HCT116 (cell line): ENCODE results near the gene TAS1R1. TPM values are rescaled to one million over a fixed set of nuclear protein-coding genes. Genes with fewer than 3 reads are reported as not detected.

Experiments used
- ATAC-seq: fragments of 200-7000 bp; cut with Tn5 transposase; 2 replicates; pipeline ENCODE4 v1.9.1; 2020; ENCODE audit warnings: mild to moderate bottlenecking, moderate library complexity
- BruUV-seq: library from RNA; stranded (reverse); fragments of 400-500 nt; replicated peaks from 2 replicates; lab custom pipeline; 2021; lab: Mats Ljungman, UMichigan
- CTCF ChIA-PET: fragments of 300-600 bp; sonication (Branson Sonifier 250); formaldehyde crosslinking; loops from one replicate; lab custom pipeline; 2021; ENCODE audit warnings: antibody characterized with exemption; lab: Charles Lee
- POLR2A ChIA-PET: fragments of 300-600, 350-600 bp; sonication (Branson Sonifier 250); formaldehyde crosslinking; loops from one replicate; lab custom pipeline; 2021; ENCODE audit warnings: antibody characterized with exemption; lab: Charles Lee
- RAD21 ChIA-PET, 2 experiments: fragments of 300-600 bp; sonication (Branson Sonifier 250); formaldehyde crosslinking; loops; one replicate each; lab custom pipeline; 2023; ENCODE audit warnings: low total read pairs in 2 of 2; ENCODE audit not compliant: uncharacterized antibody in 2 of 2, unreplicated experiment in 2 of 2, low non-redundant PET in 1 of 2; lab: Charles Lee
- DNase-seq: peaks from one replicate; pipeline ENCODE4 v3.0.0-alpha.2; 2010; ENCODE audit warnings: low read depth, low spot score
- H2AFZ ChIP-seq: fragments of 200-600 bp; shearing (Covaris generic), sonication (generic); 2 replicates; pipeline ENCODE4 v1.6.1; 2017; ENCODE audit warnings: low read depth, mixed run types, mixed read lengths, antibody characterized with exemption, low read length; ENCODE audit not compliant: poor library complexity, severe bottlenecking
- H3K27ac ChIP-seq: 2 replicates; pipeline ENCODE4 v1.5.1; 2012; ENCODE audit warnings: low read depth, low read length
- H3K27me3 ChIP-seq: fragments of 200-600 bp; sonication (generic); 2 replicates; pipeline ENCODE4 v1.6.1; 2016; ENCODE audit warnings: mixed run types, low read length, mixed read lengths; ENCODE audit not compliant: insufficient read depth
- H3K36me3 ChIP-seq, 2 experiments: fragments of 200-500 bp in 1 of 2; fragments of 200-600 bp in 1 of 2; sonication (Bioruptor generic) in 1 of 2; sonication (generic) in 1 of 2; 2 replicates each; pipeline versions ENCODE4 v1.5.1 to v1.6.1; 2014 to 2016; ENCODE audit warnings: low read length in 2 of 2, inconsistent platforms in 1 of 2, mixed read lengths in 1 of 2, mixed run types in 1 of 2; ENCODE audit not compliant: insufficient read depth in 2 of 2, control insufficient read depth in 1 of 2
- H3K4me1 ChIP-seq, 2 experiments: fragments of 200-600 bp in 1 of 2; sonication (generic) in 1 of 2; 2 replicates each; pipeline versions ENCODE4 v1.5.1 to v1.6.1; 2012 to 2017; ENCODE audit warnings: low read length in 2 of 2, inconsistent platforms in 1 of 2, mild to moderate bottlenecking in 1 of 2, mixed read lengths in 1 of 2, mixed run types in 1 of 2, moderate library complexity in 1 of 2; ENCODE audit not compliant: insufficient read depth in 2 of 2, control insufficient read depth in 1 of 2
- H3K4me2 ChIP-seq: fragments of 200-600 bp; sonication (generic); 2 replicates; pipeline ENCODE4 v1.6.1; 2017; ENCODE audit warnings: mixed run types, low read length, mixed read lengths
- H3K4me3 ChIP-seq, 2 experiments: fragments of 200-600 bp in 1 of 2; sonication (generic) in 1 of 2; replicated peaks in 1 of 2; 2 replicates each; pipeline ENCODE4 v1.5.1; 2011 to 2016; ENCODE audit warnings: low read length in 2 of 2, control low read depth in 1 of 2, low read depth in 1 of 2, mild to moderate bottlenecking in 1 of 2, mixed read lengths in 1 of 2, mixed run types in 1 of 2
- H3K79me2 ChIP-seq: fragments of 200-600 bp; sonication (generic); 2 replicates; pipeline ENCODE4 v1.6.1; 2017; ENCODE audit warnings: mild to moderate bottlenecking, mixed run types, low read length, moderate library complexity, mixed read lengths; ENCODE audit not compliant: insufficient read depth
- H3K9ac ChIP-seq: fragments of 200-600 bp; sonication (generic); 2 replicates; pipeline ENCODE4 v1.6.1; 2016; ENCODE audit warnings: low read length, mixed read lengths
- H3K9me2 ChIP-seq: fragments of 200-600 bp; sonication (generic), shearing (Covaris generic); 2 replicates; pipeline ENCODE4 v1.6.1; 2017; ENCODE audit warnings: mixed run types, mild to moderate bottlenecking, moderate library complexity; ENCODE audit not compliant: insufficient read depth
- H3K9me3 ChIP-seq, 2 experiments: fragments of 200-500 bp in 1 of 2; fragments of 200-600 bp in 1 of 2; sonication (Bioruptor generic) in 1 of 2; sonication (generic) in 1 of 2; 2 replicates each; pipeline ENCODE4 v1.6.1; 2014 to 2017; ENCODE audit warnings: low read length in 2 of 2, mixed read lengths in 2 of 2, inconsistent platforms in 1 of 2, low read depth in 1 of 2, mild to moderate bottlenecking in 1 of 2, mixed run types in 1 of 2, moderate library complexity in 1 of 2; ENCODE audit not compliant: control insufficient read depth in 1 of 2, insufficient read depth in 1 of 2
- H4K20me1 ChIP-seq: fragments of 200-600 bp; sonication (generic), shearing (Covaris generic); 2 replicates; pipeline ENCODE4 v1.6.1; 2017; ENCODE audit warnings: mixed run types, mild to moderate bottlenecking, moderate library complexity; ENCODE audit not compliant: insufficient read depth
- CBX3 ChIP-seq: IDR thresholded peaks from 2 replicates; pipeline ENCODE4 v1.6.1; 2012; ENCODE audit warnings: low read depth
- EGR1 ChIP-seq: IDR thresholded peaks from 2 replicates; pipeline ENCODE4 v1.6.1; 2012; ENCODE audit warnings: low read depth
- ELF1 ChIP-seq: IDR thresholded peaks from 2 replicates; pipeline ENCODE4 v1.6.1; 2012; ENCODE audit warnings: low read depth, borderline replicate concordance
- EZH2 ChIP-seq: fragments of 200-600 bp; sonication (generic); IDR thresholded peaks from 2 replicates; pipeline ENCODE4 v1.6.1; 2017; ENCODE audit warnings: antibody characterized with exemption, mixed run types
- FOSL1 ChIP-seq: IDR thresholded peaks from 2 replicates; pipeline ENCODE4 v1.6.1; 2012; ENCODE audit warnings: low read depth
- POLR2A ChIP-seq: IDR thresholded peaks from 2 replicates; pipeline ENCODE4 v1.7.0; 2011; ENCODE audit warnings: borderline replicate concordance; ENCODE audit not compliant: insufficient read depth, insufficient read length; ENCODE audit errors: extremely low read depth
- RAD21 ChIP-seq: IDR thresholded peaks from 2 replicates; pipeline ENCODE4 v1.6.1; 2012; ENCODE audit warnings: low read depth, mild to moderate bottlenecking
- SIN3A ChIP-seq: IDR thresholded peaks from 2 replicates; pipeline ENCODE4 v1.6.1; 2012; ENCODE audit warnings: low read depth
- SP1 ChIP-seq: IDR thresholded peaks from 2 replicates; pipeline ENCODE4 v1.6.1; 2012; ENCODE audit warnings: low read depth
- YY1 ChIP-seq: IDR thresholded peaks from 2 replicates; pipeline ENCODE4 v1.6.1; 2011; ENCODE audit warnings: low read length, low read depth, moderate library complexity, mild to moderate bottlenecking; ENCODE audit not compliant: insufficient replicate concordance; ENCODE audit errors: extremely low read depth
- ZFX ChIP-seq: fragments of 450-650 bp; IDR thresholded peaks from 2 replicates; pipeline ENCODE4 v1.6.1; 2017
- ZNF274 ChIP-seq: fragments of 200-500 bp; sonication (Bioruptor generic); IDR thresholded peaks from 2 replicates; pipeline ENCODE4 v1.6.1; 2014; ENCODE audit warnings: mild to moderate bottlenecking, low read depth, low read length, inconsistent platforms
- intact Hi-C: fragments of 100-400 bp; cut with micrococcal nuclease; formaldehyde crosslinking; loops from 2 replicates; pipeline ENCODE4 v1.10.0; 2022
- total RNA-seq: library from RNA; stranded (reverse); gene quantifications from one replicate; pipeline ENCODE4 v1.2.1, GENCODE V29; 2021; ENCODE audit not compliant: unreplicated experiment
- TF ChIP-seq, protein P1 (sequence below): IDR thresholded peaks from 2 replicates; pipeline ENCODE4 v1.6.1; 2012; ENCODE audit warnings: low read depth
- TF ChIP-seq, protein P2 (sequence below): IDR thresholded peaks from 2 replicates; pipeline ENCODE4 v1.6.1; 2012
- TF ChIP-seq, protein P3 (sequence below), 3 experiments: fragments of 200-600 bp in 1 of 3; sonication (generic) in 1 of 3; IDR thresholded peaks in 2 of 3; conservative IDR thresholded peaks in 1 of 3; 2 replicates each; pipeline ENCODE4 v1.5.1; 2012 to 2017; ENCODE audit warnings: low read depth in 2 of 3, low read length in 2 of 3, antibody characterized with exemption in 1 of 3, borderline replicate concordance in 1 of 3, control low read depth in 1 of 3, mild to moderate bottlenecking in 1 of 3, mixed read lengths in 1 of 3, mixed run types in 1 of 3, moderate library complexity in 1 of 3; ENCODE audit not compliant: insufficient read depth in 1 of 3

TAS1R1 gene
- total RNA-seq, 1 experiment from 2014 or later: not detected

DNA sequence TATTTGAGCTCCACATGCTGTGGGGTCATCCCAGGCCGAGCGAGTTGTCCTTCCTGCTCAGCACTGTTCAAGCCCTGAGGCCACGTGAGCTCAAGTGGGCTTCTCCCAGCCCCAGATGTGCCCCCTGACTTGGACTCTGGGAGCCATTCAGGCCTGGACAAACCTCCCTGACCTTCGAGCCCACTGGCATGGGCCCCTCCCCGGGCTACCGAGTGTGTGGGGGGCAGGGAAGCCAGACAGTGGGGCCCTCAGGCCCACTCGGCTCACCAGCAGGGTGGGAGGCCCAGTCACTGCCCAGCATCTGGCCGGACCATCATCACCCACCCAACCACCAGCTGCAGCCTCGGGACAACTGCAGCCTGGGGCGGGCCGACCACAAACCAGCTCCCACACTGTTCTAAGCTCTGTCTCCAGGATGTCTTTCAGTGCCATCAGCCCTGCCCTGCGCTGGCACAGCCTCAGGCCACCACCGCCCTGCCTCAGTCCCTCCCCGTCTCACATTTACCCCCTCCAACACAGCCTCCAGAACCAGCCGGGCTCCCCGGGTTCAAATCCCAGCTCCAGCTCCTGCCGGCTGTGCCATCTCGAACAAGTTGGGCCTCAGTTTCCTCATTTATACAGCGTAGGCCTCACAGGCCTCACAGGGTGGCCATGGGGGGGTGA, 42.7 kb upstream of the TAS1R1 start (continued):
- TF ChIP-seq, protein P1, sequence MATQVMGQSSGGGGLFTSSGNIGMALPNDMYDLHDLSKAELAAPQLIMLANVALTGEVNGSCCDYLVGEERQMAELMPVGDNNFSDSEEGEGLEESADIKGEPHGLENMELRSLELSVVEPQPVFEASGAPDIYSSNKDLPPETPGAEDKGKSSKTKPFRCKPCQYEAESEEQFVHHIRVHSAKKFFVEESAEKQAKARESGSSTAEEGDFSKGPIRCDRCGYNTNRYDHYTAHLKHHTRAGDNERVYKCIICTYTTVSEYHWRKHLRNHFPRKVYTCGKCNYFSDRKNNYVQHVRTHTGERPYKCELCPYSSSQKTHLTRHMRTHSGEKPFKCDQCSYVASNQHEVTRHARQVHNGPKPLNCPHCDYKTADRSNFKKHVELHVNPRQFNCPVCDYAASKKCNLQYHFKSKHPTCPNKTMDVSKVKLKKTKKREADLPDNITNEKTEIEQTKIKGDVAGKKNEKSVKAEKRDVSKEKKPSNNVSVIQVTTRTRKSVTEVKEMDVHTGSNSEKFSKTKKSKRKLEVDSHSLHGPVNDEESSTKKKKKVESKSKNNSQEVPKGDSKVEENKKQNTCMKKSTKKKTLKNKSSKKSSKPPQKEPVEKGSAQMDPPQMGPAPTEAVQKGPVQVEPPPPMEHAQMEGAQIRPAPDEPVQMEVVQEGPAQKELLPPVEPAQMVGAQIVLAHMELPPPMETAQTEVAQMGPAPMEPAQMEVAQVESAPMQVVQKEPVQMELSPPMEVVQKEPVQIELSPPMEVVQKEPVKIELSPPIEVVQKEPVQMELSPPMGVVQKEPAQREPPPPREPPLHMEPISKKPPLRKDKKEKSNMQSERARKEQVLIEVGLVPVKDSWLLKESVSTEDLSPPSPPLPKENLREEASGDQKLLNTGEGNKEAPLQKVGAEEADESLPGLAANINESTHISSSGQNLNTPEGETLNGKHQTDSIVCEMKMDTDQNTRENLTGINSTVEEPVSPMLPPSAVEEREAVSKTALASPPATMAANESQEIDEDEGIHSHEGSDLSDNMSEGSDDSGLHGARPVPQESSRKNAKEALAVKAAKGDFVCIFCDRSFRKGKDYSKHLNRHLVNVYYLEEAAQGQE: no peak
- TF ChIP-seq YY1: no peak
- no peak for TF ChIP-seq EGR1
- no peak for TF ChIP-seq POLR2A
- TF ChIP-seq, protein P2, sequence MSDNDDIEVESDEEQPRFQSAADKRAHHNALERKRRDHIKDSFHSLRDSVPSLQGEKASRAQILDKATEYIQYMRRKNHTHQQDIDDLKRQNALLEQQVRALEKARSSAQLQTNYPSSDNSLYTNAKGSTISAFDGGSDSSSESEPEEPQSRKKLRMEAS: no peak

DNA sequence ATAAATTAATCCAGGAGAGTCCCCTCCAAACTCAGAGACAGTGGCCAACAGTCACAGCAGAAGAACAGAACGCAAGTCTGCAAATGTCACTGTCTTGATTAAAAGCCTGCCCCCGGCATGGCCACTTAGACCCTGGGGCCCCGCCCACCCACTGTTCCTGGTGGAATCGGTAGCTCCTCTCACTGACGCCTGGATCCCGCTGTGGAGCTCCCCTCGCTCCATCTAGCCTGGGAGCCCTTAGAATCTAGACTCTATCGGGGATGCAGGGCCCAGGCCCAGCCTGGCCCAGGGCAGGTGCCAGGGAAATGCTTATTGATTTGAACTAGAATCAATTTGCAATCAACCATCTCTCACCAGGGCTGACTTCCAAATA, 42.2 kb upstream of the TAS1R1 start:
- Histone ChIP-seq H3K4me1 (peaks cover 0 to 14% of the 10 kb centered on the region in 2 experiments; a peak in 2 of 4 replicates), H2AFZ (no peak overlapping the region), H3K4me3 (no peak overlapping the region), H3K9me2 (no peaks in the 10 kb centered on the region), H3K9me3 (no peaks in the 10 kb centered on the region), H3K79me2 (no peaks in the 10 kb centered on the region), H3K27me3 (no peaks in the 10 kb centered on the region), H3K4me2 (no peak overlapping the region), H3K36me3 (no peaks in the 10 kb centered on the region), H3K27ac (no peak overlapping the region), H4K20me1 (no peaks in the 10 kb centered on the region), H3K9ac (no peak overlapping the region)
- no peak for ATAC-seq
- ChIA-PET POLR2A (no interaction called here), RAD21 (no interaction called here), CTCF (interaction anchor here (1.4 to 1.7 kb wide), 2 partner anchors 10 to 11 kb away, joined by 4 to 6 read pairs; no protein-coding TSS in a partner anchor)
- intact Hi-C loops: no loop called here
- no TSS peak for BruUV-seq
- DNase-seq: no peak
- TF ChIP-seq CBX3 (no peak), SIN3A (no peak), FOSL1 (no peak), EZH2 (no peak), EGR1 (no peak), ELF1 (no peak), RAD21 (no peak), SP1 (no peak), ZFX (no peak), ZNF274 (no peak)
- TF ChIP-seq, protein P2: no peak
- TF ChIP-seq, protein P1: no peak
- TF ChIP-seq, protein P3, sequence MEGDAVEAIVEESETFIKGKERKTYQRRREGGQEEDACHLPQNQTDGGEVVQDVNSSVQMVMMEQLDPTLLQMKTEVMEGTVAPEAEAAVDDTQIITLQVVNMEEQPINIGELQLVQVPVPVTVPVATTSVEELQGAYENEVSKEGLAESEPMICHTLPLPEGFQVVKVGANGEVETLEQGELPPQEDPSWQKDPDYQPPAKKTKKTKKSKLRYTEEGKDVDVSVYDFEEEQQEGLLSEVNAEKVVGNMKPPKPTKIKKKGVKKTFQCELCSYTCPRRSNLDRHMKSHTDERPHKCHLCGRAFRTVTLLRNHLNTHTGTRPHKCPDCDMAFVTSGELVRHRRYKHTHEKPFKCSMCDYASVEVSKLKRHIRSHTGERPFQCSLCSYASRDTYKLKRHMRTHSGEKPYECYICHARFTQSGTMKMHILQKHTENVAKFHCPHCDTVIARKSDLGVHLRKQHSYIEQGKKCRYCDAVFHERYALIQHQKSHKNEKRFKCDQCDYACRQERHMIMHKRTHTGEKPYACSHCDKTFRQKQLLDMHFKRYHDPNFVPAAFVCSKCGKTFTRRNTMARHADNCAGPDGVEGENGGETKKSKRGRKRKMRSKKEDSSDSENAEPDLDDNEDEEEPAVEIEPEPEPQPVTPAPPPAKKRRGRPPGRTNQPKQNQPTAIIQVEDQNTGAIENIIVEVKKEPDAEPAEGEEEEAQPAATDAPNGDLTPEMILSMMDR (IDR thresholded peaks at IDR 0.05 in 2 of 3, conservative IDR thresholded peaks at IDR 0.05 in 1 of 3; ENCODE audit: borderline replicate concordance in 1 of 3, insufficient read depth in 1 of 3, low read depth in 2 of 3, low read length in 2 of 3): no peak
